HG03565 (cell line): ENCODE data around the gene DIS3L2.
"Not testable (repeated sequence)": the region's sequence is repeated elsewhere in the genome, so short reads cannot be mapped to it uniquely, and the experiment has no call there.

Experiments used
- ATAC-seq: cut with Tn5 transposase; IDR thresholded peaks from one replicate; pipeline ENCODE4 v1.9.1; 2021; ENCODE audit warnings: mild to moderate bottlenecking, moderate library complexity; ENCODE audit not compliant: unreplicated experiment

The DIS3L2 gene

GRCh38 chr2:232147440-232148077, 186.0 kb downstream of the DIS3L2 start:
- ATAC-seq, result no peak

GRCh38 chr2:232162187-232162586, 200.7 kb downstream of the DIS3L2 start:
- ATAC-seq, result no peak

- no peak for ATAC-seq
Observed at GRCh38 chr2:232170396-232170795, 208.9 kb downstream of the DIS3L2 start.

- ATAC-seq, result no peak
Observed at GRCh38 chr2:232174662-232175061, 213.1 kb downstream of the DIS3L2 start.

- not testable (repeated sequence) for ATAC-seq
Observed at GRCh38 chr2:232176587-232176986, 215.1 kb downstream of the DIS3L2 start.

GRCh38 chr2:232183279-232183678, 221.8 kb downstream of the DIS3L2 start:
- no peak for ATAC-seq

GRCh38 chr2:232184346-232184745, 222.8 kb downstream of the DIS3L2 start:
- no peak for ATAC-seq

GRCh38 chr2:232190796-232191195, 229.3 kb downstream of the DIS3L2 start:
- ATAC-seq, result no peak

GRCh38 chr2:232195487-232195886, 234.0 kb downstream of the DIS3L2 start:
- ATAC-seq, result no peak

GRCh38 chr2:232196802-232197201, 235.3 kb downstream of the DIS3L2 start:
- no peak for ATAC-seq

GRCh38 chr2:232200195-232200594, 238.7 kb downstream of the DIS3L2 start:
- no peak for ATAC-seq

GRCh38 chr2:232203166-232203891, 241.8 kb downstream of the DIS3L2 start:
- ATAC-seq, result no peak

- no peak for ATAC-seq
Observed at GRCh38 chr2:232203936-232204335, 242.4 kb downstream of the DIS3L2 start.

- ATAC-seq, result no peak
Observed at GRCh38 chr2:232204457-232204931, 243.0 kb downstream of the DIS3L2 start.

- ATAC-seq, result no peak
Observed at GRCh38 chr2:232207174-232207573, 245.7 kb downstream of the DIS3L2 start.

- ATAC-seq, result no peak
Observed at GRCh38 chr2:232210306-232210705, 248.8 kb downstream of the DIS3L2 start.

GRCh38 chr2:232211743-232212686, 250.5 kb downstream of the DIS3L2 start:
- no peak for ATAC-seq

- ATAC-seq, result no peak
Observed at GRCh38 chr2:232213176-232213575, 251.7 kb downstream of the DIS3L2 start.

GRCh38 chr2:232214053-232214452, 252.5 kb downstream of the DIS3L2 start:
- no peak for ATAC-seq

- no peak for ATAC-seq
Observed at GRCh38 chr2:232216028-232216427, 254.5 kb downstream of the DIS3L2 start.

- no peak for ATAC-seq
Observed at GRCh38 chr2:232218778-232219495, 257.4 kb downstream of the DIS3L2 start.
